ENCODE results near the gene PCDHGB7.
"Not testable (repeated sequence)": the region's sequence is repeated elsewhere in the genome, so short reads cannot be mapped to it uniquely, and the experiment has no call there.

Gene PCDHGB7

DNA sequence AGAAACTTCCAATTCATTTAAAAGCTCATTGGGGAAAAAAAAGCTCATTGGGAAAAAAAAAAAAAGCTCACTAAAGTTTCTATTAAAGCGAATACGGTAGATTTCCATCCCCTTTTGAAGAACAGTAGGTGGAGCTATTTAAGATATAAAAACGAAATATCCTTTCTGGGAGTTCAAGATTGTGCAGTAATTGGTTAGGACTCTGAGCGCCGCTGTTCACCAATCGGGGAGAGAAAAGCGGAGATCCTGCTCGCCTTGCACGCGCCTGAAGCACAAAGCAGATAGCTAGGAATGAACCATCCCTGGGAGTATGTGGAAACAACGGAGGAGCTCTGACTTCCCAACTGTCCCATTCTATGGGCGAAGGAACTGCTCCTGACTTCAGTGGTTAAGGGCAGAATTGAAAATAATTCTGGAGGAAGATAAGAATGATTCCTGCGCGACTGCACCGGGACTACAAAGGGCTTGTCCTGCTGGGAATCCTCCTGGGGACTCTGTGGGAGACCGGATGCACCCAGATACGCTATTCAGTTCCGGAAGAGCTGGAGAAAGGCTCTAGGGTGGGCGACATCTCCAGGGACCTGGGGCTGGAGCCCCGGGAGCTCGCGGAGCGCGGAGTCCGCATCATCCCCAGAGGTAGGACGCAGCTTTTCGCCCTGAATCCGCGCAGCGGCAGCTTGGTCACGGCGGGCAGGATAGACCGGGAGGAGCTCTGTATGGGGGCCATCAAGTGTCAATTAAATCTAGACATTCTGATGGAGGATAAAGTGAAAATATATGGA is 13.0 kb downstream of the PCDHGB7 start, which contains the start of gene PCDHGA12:
Gene PCDHGA12 (plus strand): TSS at position 176 of the 782 bp plus-strand sequence. CDS start 253 bp downstream, at position 429.
- no peak for DNase-seq (ENCODE audit: low read depth in 3 of 3)

DNA sequence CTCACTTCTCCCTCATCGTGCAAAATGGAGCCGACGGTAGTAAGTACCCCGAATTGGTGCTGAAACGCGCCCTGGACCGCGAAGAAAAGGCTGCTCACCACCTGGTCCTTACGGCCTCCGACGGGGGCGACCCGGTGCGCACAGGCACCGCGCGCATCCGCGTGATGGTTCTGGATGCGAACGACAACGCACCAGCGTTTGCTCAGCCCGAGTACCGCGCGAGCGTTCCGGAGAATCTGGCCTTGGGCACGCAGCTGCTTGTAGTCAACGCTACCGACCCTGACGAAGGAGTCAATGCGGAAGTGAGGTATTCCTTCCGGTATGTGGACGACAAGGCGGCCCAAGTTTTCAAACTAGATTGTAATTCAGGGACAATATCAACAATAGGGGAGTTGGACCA is 13.8 kb downstream of the PCDHGB7 start:
- no peak for DNase-seq (ENCODE audit: low read depth in 3 of 3)

DNA sequence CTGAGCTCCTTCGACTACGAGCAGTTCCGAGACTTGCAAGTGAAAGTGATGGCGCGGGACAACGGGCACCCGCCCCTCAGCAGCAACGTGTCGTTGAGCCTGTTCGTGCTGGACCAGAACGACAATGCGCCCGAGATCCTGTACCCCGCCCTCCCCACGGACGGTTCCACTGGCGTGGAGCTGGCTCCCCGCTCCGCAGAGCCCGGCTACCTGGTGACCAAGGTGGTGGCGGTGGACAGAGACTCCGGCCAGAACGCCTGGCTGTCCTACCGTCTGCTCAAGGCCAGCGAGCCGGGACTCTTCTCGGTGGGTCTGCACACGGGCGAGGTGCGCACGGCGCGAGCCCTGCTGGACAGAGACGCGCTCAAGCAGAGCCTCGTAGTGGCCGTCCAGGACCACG is 14.8 kb downstream of the PCDHGB7 start:
- DNase-seq (ENCODE audit: low read depth in 3 of 3): not testable (repeated sequence)

GRCh38 chr5:141432726-141433125 is 15.2 kb downstream of the PCDHGB7 start:
- DNase-seq (ENCODE audit: low read depth in 3 of 3): not testable (repeated sequence)

DNA sequence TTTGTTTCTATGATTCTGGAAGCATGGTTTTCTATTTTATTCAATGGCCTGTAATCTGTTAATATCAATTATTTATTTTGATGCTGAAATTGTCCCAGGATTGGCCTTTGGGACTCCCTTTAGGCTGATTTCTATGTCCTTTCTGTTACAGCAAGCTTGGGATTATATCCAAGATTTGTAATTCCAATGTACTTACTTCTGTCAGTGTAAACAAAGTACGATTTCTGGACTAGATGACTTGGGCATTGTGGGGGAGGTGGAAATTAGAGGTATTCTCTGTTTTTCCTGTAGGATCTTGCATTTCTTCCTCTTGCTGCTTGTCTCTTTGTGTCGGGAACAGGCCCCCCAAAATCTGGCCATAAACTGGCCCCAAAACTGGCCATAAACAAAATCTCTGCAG is 16.5 kb downstream of the PCDHGB7 start:
- DNase-seq (ENCODE audit: low read depth in 3 of 3): no peak

DNA sequence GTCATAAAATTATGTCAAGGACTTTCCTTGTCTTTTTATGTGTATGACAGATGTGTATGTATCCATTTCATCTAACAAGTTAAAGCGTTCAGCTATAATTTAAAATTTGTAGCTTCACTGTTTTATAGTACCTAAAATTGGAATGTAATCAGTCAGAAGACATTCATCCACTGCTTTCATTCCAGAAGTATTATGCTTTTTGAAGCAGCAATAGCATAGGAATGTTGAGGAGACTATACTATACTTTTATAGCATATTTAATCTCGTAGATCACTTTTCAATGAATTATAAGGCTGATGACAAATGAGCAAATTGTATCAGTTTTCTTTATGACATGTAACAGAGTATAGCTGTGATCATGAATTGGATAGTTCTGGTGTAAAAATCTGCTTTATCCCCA is 19.7 kb downstream of the PCDHGB7 start:
- no peak for DNase-seq (ENCODE audit: low read depth in 3 of 3)

- DNase-seq (ENCODE audit: low read depth in 3 of 3): no peak
These were observed 22.1 kb downstream of the PCDHGB7 start for GRCh38 chr5:141439411-141440141.

DNA sequence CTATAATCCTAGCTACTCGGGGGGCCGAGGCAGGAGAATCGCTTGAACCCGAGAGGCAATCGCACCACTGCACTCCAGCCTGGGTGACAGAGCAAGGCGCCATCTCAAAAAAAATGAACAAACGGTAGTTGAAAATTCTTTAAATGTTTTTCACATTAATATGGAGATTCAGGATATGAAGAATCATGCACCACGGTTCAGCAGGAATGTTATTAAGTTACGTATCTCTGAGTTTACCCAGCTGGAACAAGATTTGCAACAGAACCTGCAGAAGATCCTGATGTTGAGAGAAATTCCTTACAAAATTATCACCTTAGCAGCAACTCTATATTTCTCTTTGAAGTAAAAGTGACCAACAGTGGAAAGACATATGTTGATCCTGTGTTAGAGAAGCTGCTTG is 22.9 kb downstream of the PCDHGB7 start:
- no peak for DNase-seq (ENCODE audit: low read depth in 3 of 3)

DNA sequence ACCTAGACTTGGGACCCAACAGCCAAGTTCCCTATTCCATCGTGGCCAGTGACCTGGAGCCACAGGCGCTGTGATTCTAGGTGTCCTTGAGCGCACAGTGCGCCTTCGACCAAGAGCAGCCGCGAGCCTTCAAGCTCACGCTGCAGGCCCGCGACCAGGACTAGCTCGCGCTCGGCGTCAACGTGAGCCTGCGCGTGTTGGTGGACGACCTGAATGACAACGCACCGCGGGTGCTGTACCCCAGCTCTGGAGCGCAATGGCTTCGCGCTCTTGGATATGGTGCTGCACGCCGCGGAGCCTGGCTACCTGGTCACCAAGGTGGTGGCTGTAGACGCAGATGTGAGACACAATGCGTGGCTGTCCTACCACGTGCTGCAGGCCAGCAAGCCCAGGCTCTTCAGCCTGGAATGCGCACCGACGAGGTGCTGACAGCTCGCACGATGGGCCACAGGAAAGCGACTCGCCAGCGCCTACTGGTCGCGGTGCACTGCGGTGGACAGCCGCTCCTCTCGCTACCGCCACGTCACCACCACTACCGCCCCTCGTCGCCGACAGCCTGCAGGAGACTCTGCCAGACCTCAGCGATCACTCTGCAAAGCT is 24.2 kb downstream of the PCDHGB7 start:
- no peak for DNase-seq (ENCODE audit: low read depth in 3 of 3)

GRCh38 chr5:141465351-141465750 is 47.9 kb downstream of the PCDHGB7 start:
- no peak for DNase-seq (ENCODE audit: low read depth in 3 of 3)
